Heart right ventricle (tissue), 16 donors: Measurements from ENCODE around the gene KPNA6. TPM values are rescaled to one million over a fixed set of nuclear protein-coding genes. Genes with fewer than 3 reads are reported as not detected.
"Not testable (repeated sequence)": the region's sequence is repeated elsewhere in the genome, so short reads cannot be mapped to it uniquely, and the experiment has no call there.

Experiments
- ATAC-seq, 8 donors: fragments of 200-7000 bp; cut with Tn5 transposase; one replicate each; pipeline ENCODE4 v1.9.1; 2020; ENCODE audit warnings: mild to moderate bottlenecking in 8 of 8, moderate library complexity in 8 of 8, moderate number of reproducible peaks in 1 of 8
- DNase-seq, 2 donors: peaks; one replicate each; pipeline ENCODE4 v3.0.0-alpha.2; 2020
- H3K27ac ChIP-seq, 10 donors: fragments of 200-600 bp; sonication (generic) in 2 of 10; one replicate each; pipeline versions ENCODE4 v1.5.0 to v1.8.0; 2020 to 2022; ENCODE audit warnings: mild to moderate bottlenecking in 3 of 10
- H3K27me3 ChIP-seq, 7 donors: fragments of 200-600 bp; one replicate each; pipeline ENCODE4 v1.8.0; 2021 to 2022; ENCODE audit warnings: mild to moderate bottlenecking in 2 of 7
- H3K36me3 ChIP-seq, 9 donors: fragments of 200-600 bp; sonication (generic) in 1 of 9; one replicate each; pipeline versions ENCODE4 v1.5.0 to v1.8.0; 2020 to 2022; ENCODE audit warnings: mild to moderate bottlenecking in 2 of 9
- H3K4me1 ChIP-seq, 9 donors: fragments of 200-600 bp; sonication (generic) in 1 of 9; one replicate each; pipeline versions ENCODE4 v1.5.0 to v1.8.0; 2020 to 2022; ENCODE audit warnings: mild to moderate bottlenecking in 4 of 9
- H3K4me3 ChIP-seq, 10 donors: fragments of 200-600 bp; sonication (generic) in 2 of 10; one replicate each; pipeline versions ENCODE4 v1.5.0 to v1.8.0; 2020 to 2022; ENCODE audit warnings: mild to moderate bottlenecking in 7 of 10, moderate library complexity in 2 of 10
- H3K9me3 ChIP-seq, 11 donors: fragments of 200-600 bp in 10 of 11; sonication (generic) in 2 of 11; one replicate each; pipeline versions ENCODE4 v1.5.0 to v1.8.0; 2013 to 2022; ENCODE audit warnings: mild to moderate bottlenecking in 2 of 11, control low read depth in 1 of 11, moderate library complexity in 1 of 11
- CTCF ChIP-seq, 9 donors: fragments of 200-600 bp; sonication (generic) in 2 of 9; IDR thresholded peaks; one replicate each; pipeline versions ENCODE4 v1.5.0 to v1.8.0; 2021 to 2022; ENCODE audit warnings: antibody characterized with exemption in 9 of 9, mild to moderate bottlenecking in 5 of 9, moderate library complexity in 1 of 9
- WGBS, 2 donors: extraction: QIAGEN DNeasy Blood & Tissue Kit; methylation state at CpG; one replicate each; pipeline ENCODE4 v1.1.7; 2013; ENCODE audit warnings: inconsistent platforms in 1 of 2; 5-methylcytosine and 5-hydroxymethylcytosine counted together
- intact Hi-C, 10 donors: fragments of 100-400 bp; cut with DNase I; formaldehyde crosslinking; loops; one replicate each; pipeline versions ENCODE4 v1.11.1 to v1.14.2; 2022
- polyA plus RNA-seq, 2 donors: library from polyadenylated mRNA; stranded (reverse); fragments of 200-250 nt; gene quantifications; one replicate each; pipeline ENCODE4 v1.2.3, GENCODE V29; 2013
- total RNA-seq, 10 donors: library from RNA; stranded (reverse); fragmentation: NEBNext Ultra II Directional in 3 of 10; extraction: Animal tissue kit (Norgen Biotek cat#: 25700) in 3 of 10; gene quantifications; one replicate each; pipeline versions ENCODE4 v1.2.1 to v1.2.4, GENCODE V29; 2021 to 2023
- donor health status: Arrhythmogenic right ventricular cardiomyopathy.
- donor health status: ischemic (EF 13 %, LVEDD 7.1; RV severe dilation, severe dysfunction).
- donor health status: healthy with polysubstance abuse.
- donor health status: DM: no; HTN: yes; CAD: no.
- donor health status: DM: no; HTN: no; CAD: no.
- donor health status: ischemic (EF 25% LVEDD 6.9; RV normal size, moderate dysfunction).
- donor health status: ischemic (EF 25% LVEDD 5.7; RV mildly dilated, moderate dysfunction).
- donor health status: healthy.
- donor health status: DM: yes; HTN: yes; CAD: no.
- donor health status: Ischemic cardiomyopathy.
- donor health status: ischemic (EF 35%, LVEDD 5.7; RV mildly dilated, moderate dysfunction).
- donor health status: nonischemic (EF 11% LVEDD 7.7; RV severe dilation, severe dysfunction).
- donor health status: DM: yes; HTN: yes; CAD: no.
- donor health status: PGD.
- donor health status: ischemic (EF 29% LVEDD 5.4; RV normal size, mild dysfunction).
- donor health status: nonischemic (EF 23%, LVEDD 6.1; RV moderate dilation, normal function).

KPNA6 gene
- total and polyA plus RNA-seq, 12 donors: 10.2 to 92.5 (median 81.7) TPM

GRCh38 chr1:32114420-32114819 is 6.6 kb downstream of the KPNA6 start:
- TF ChIP-seq CTCF (IDR thresholded peaks at IDR 0.05): no peak
- no peak for ATAC-seq
- 64 to 78% methylated on average over 2 of the region's 2 CpGs for WGBS, 2 donors

DNA sequence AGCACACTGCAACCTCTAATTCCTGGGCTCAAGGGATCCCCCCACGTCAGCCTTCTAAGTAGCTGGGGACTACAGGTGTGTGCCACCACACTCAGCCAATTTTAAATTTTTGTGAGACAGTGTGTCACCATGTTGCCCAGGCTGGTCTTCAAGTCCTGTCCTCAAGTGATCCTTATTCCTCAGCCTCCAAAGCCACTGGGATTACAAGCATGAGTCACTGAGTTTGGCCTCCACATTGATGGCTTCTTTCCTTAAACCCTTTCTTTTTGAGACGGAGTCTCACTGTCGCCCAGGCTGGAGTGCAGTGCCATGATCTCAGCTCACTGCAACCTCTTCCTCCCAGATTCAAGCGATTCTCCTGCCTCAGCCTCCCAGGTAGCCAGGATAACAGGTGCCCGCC is 7.6 kb downstream of the KPNA6 start:
- intact Hi-C loops: loop anchor here in 1 of 10 donors (10.0 kb wide), 1 partner anchor 59 kb away; the partner anchor contains the start of gene TXLNA
- H3K36me3 ChIP-seq: peaks cover 0 to 21% (median 0%) of the 10 kb centered on the region in 9 donors
- H3K27me3 ChIP-seq: no peaks in the 10 kb centered on the region
- DNase-seq: no peak
- 91 to 92% methylated on average over 5 of the region's 5 CpGs for WGBS, 2 donors
- H3K9me3 ChIP-seq: no peaks in the 10 kb centered on the region
- no peak overlapping the region for H3K4me3 ChIP-seq
- ATAC-seq: peak in 1 of 8 donors; percentile 41
- peak overlapping the region in 1 of 10 donors; percentile 15 for H3K27ac ChIP-seq
- no peak for TF ChIP-seq CTCF (IDR thresholded peaks at IDR 0.05)
- H3K4me1 ChIP-seq: peaks cover 0 to 77% (median 44%) of the 10 kb centered on the region in 9 donors

More at GRCh38 chr1:32114420-32114819, 6.6 kb downstream of the KPNA6 start:
- no peak for DNase-seq
- no peaks in the 10 kb centered on the region for H3K9me3 ChIP-seq
- intact Hi-C loops: loop anchor here in 1 of 10 donors (10.0 kb wide), 1 partner anchor 60 kb away; the partner anchor contains the start of gene TXLNA
- H3K4me3 ChIP-seq: no peak overlapping the region
- H3K36me3 ChIP-seq: peaks cover 0 to 21% (median 0%) of the 10 kb centered on the region in 9 donors
- H3K27me3 ChIP-seq: no peaks in the 10 kb centered on the region
- H3K27ac ChIP-seq: no peak overlapping the region
- H3K4me1 ChIP-seq: peaks cover 3 to 84% (median 49%) of the 10 kb centered on the region in 9 donors

GRCh38 chr1:32116531-32116930 is 8.7 kb downstream of the KPNA6 start:
- DNase-seq (no peak), ATAC-seq (no peak)
- H3K9me3 ChIP-seq: no peaks in the 10 kb centered on the region
- H3K27ac ChIP-seq: peak overlapping the region in 1 of 10 donors; percentile 15
- no peaks in the 10 kb centered on the region for H3K27me3 ChIP-seq
- H3K36me3 ChIP-seq: peaks cover 0 to 20% (median 0%) of the 10 kb centered on the region in 9 donors
- WGBS, 2 donors: 98 to 99% methylated on average over 4 of the region's 4 CpGs
- H3K4me1 ChIP-seq: peaks cover 0 to 77% (median 42%) of the 10 kb centered on the region in 9 donors
- no peak for TF ChIP-seq CTCF (IDR thresholded peaks at IDR 0.05)
- intact Hi-C loops: loop anchor here in 1 of 10 donors (10.0 kb wide), 1 partner anchor 58 kb away; the partner anchor contains the start of gene TXLNA
- no peak overlapping the region for H3K4me3 ChIP-seq

DNA sequence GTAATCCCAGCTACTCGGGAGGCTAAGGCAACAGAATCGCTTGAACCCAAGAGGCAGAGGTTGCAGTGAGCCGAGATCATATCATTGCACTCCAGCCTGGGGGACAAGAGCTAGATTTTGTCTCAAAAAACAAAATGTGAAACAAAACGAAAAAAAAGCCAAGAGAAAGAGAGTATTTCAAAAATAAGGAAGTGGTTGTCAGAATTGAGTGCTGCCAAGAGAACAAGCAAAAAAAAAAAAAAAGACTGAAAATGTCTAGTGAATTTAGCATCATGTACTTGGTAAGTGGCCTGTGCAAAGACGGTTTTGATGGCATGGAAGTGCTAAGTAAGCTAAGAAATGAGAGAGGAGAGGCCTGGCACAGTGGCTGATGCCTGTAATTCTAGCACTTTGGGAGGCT is 14.3 kb downstream of the KPNA6 start:
- H3K4me1 ChIP-seq: peaks cover 0 to 52% (median 35%) of the 10 kb centered on the region in 9 donors
- H3K27ac ChIP-seq: peak overlapping the region in 1 of 10 donors; percentile 14
- no peak for TF ChIP-seq CTCF (IDR thresholded peaks at IDR 0.05)
- intact Hi-C loops: no loop called here
- no peak overlapping the region for H3K4me3 ChIP-seq
- H3K9me3 ChIP-seq: no peaks in the 10 kb centered on the region
- no peaks in the 10 kb centered on the region for H3K27me3 ChIP-seq
- 74 to 77% methylated on average over 5 of the region's 5 CpGs for WGBS, 2 donors
- peaks cover 0 to 3% (median 0%) of the 10 kb centered on the region in 9 donors for H3K36me3 ChIP-seq
- DNase-seq: no peak
- ATAC-seq: no peak

- H3K27me3 ChIP-seq, ATAC-seq, H3K4me3 ChIP-seq, intact Hi-C loops, DNase-seq, H3K27ac ChIP-seq, H3K36me3 ChIP-seq, H3K9me3 ChIP-seq: not testable (repeated sequence)
- peaks cover 0 to 59% (median 45%) of the 10 kb centered on the region in 9 donors for H3K4me1 ChIP-seq
- WGBS, 2 donors: 96 to 97% methylated on average over 2 of the region's 2 CpGs
These were observed 15.5 kb downstream of the KPNA6 start for GRCh38 chr1:32123361-32123760.
